Activated CD8-positive, alpha-beta memory T cell treated with anti-CD3 and anti-CD28 coated beads, Interleukin-2, amount 50 U/mL, for 1 hour (primary cell): Measurements from ENCODE around the gene SPTBN1.

Experiments
- DNase-seq: peaks from one replicate; pipeline ENCODE4 v3.0.0-alpha.2; 2020; ENCODE audit errors: extremely low read depth

Gene SPTBN1

GRCh38 chr2:54632733-54633692, 176.9 kb downstream of the SPTBN1 start:
- DNase-seq, result no peak

DNA sequence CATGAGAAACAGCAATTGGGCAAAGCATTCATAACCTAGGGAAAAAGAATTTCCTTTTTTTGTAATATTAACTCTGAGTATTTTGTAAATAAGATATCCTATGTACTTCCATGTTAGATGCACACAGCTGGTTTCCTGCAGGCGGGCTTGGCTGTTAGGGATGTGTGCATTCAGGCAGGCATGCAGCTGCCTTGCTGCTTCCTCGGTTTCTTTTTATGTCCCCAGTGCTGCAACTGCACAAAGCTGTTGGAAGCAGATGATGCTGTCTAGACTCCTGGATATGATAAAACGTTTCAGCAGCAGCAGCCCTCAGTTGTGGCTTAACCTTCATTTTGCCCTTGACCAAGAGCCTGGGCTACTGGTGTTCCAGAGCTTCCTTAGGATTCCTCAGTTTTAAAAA, 177.9 kb downstream of the SPTBN1 start:
- no peak for DNase-seq

- DNase-seq, result no peak
Observed at GRCh38 chr2:54634564-54635511, 178.7 kb downstream of the SPTBN1 start.

DNA sequence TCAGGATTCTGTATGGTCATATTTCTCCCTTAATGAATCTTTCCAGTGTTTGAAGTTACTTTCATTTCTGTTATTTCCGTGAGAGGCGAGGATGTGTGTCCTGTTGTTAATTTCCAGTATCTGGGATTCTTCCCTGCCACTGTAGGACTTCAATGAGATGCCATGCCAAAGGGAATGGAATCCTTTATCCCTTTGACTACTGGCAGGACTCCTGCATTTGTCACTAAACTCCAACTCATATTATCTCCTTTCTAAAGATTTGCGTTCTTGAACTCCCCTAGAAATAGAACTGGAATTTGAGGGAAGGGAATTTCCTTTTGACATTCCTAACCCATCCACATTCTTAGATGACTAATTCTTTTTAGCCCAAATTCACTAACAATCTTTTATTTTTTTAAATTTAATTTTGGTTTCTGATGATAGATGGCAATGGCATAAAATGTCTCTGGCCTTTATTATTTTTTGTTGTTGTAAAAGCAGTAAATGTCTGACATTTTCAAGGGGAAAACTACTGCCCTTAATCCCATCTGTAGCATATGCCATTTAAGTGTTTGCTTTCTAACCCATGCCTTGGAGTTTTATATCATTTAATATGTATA, 179.5 kb downstream of the SPTBN1 start:
- no peak for DNase-seq

DNA sequence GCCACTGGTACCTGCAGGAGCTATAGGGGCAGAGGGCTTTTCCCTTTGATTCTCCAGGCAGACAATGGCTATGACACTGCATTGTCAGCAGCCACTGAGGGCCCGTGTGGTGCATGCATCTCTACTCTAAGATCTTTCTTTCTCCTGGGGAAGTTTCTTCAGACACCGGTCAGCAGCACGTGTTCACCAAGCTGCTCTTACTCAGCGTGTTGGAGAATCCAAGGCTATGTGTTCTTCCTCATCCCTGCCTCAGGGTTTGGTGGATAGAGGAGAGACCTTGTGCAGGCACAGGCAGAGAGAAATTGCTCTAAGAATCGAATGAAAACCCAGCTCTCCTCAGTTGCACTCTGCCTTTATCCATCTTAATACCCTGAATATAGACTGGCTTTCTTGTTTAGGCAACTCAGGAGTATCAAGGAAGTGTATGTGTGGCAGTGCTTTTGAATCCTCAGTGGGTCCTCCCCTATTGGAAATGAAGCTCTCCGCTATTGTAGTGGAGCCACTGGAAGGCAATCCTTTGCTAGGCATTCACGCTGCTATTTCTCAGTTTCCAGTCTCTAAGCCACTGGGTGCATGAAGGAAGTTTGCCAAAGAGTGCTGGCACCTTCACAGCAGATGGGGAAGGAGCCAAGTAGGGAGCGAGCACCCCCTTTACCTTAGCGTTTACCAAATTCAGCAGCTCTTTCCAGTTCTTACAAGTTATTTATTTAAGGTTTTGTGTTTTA, 180.4 kb downstream of the SPTBN1 start:
- no peak for DNase-seq

GRCh38 chr2:54638103-54638502, 182.0 kb downstream of the SPTBN1 start:
- DNase-seq, result no peak

- no peak for DNase-seq
Observed at GRCh38 chr2:54638774-54639187, 182.7 kb downstream of the SPTBN1 start.

GRCh38 chr2:54639609-54640008, 183.5 kb downstream of the SPTBN1 start:
- DNase-seq, result no peak

DNA sequence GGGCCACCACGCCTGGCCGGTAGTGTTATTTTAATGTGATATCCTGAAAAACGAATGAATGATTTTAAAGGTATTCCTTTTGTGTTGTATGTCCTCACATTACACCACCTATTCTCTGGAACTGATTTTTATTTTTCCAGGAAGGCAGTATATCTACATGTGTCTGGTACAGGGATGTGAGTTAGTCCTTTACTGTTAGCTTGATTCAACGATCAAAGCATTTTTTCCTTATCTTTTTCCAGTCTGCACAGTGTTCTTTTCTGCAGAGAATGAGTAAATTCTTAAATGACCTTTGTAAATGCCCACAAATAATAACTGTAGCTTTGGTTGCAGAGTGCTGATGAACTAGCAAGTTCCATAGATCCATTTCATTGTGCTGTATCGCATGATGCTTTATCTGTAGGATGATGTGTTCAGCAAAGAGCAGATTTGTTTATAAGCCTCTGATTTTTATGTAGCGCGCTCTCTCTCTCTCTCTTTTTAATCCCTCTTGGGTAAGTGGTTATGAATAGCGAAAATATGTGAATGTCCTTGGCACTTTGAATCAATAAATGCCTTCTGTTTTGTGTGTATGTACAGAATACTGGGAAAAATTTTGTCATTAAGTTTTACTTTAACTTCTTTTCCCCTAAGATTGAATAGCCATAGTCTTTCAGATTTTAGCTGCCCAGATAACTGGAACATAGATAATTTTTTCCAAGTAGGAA, 184.9 kb downstream of the SPTBN1 start:
- no peak for DNase-seq

- no peak for DNase-seq
Observed at GRCh38 chr2:54641988-54642387, 185.9 kb downstream of the SPTBN1 start.

- no peak for DNase-seq
Observed at GRCh38 chr2:54642677-54643430, 186.7 kb downstream of the SPTBN1 start.

DNA sequence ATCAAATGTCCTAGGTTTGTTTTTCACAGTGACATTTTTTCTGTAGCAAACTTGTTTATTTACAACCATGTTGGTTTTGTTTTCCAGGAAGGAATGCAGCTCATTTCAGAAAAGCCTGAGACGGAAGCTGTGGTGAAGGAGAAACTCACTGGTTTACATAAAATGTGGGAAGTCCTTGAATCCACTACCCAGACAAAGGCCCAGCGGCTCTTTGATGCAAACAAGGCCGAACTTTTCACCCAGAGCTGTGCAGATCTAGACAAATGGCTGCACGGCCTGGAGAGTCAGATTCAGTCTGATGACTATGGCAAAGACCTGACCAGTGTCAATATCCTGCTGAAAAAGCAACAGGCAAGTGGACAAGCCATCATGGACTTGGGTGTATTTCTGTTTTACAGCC, 188.1 kb downstream of the SPTBN1 start:
- DNase-seq, result no peak

GRCh38 chr2:54646170-54646927, 190.2 kb downstream of the SPTBN1 start:
- DNase-seq, result no peak

GRCh38 chr2:54648256-54648655, 192.1 kb downstream of the SPTBN1 start:
- DNase-seq, result no peak

DNA sequence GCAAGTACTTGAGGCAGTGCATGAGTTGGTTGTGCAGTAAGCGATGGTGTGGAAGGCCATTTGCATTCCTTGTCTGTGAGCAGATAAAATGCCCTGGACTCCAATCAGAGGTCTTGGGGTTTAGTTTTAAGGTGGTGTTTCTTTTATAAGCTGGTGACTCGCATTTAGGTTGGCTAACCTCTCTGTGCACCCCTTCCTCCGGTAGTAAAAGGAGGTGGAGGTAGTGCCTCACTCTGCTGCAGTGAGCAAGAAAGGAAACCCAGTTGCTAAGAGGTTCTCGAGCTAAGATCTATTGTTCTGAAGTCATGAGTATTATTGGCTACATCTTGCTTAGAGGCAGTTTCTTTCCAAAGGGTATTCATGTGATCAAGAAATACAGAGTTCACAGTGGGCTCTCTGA, 193.1 kb downstream of the SPTBN1 start:
- no peak for DNase-seq

GRCh38 chr2:54649633-54650032, 193.5 kb downstream of the SPTBN1 start:
- no peak for DNase-seq

- no peak for DNase-seq
Observed at GRCh38 chr2:54650612-54651011, 194.5 kb downstream of the SPTBN1 start.

DNA sequence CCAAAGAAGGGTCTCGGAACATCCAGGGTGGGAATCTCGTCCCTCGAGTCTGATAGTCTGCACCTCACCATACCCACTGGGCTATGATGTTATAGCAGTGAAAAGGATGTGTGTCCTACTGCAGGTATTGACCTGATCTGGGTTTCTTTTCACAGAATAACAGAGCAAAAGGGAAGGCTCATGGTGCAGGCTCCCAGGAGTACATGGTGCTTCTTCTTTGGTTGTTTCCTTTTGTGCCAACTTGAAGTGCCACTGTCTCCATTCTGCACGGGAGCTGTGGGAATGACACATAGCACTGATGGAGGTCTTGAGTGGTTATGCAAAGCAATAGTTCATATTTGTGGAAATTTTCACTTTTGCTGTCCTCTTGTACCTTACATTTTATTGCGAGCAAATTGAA, 195.2 kb downstream of the SPTBN1 start:
- DNase-seq, result no peak

DNA sequence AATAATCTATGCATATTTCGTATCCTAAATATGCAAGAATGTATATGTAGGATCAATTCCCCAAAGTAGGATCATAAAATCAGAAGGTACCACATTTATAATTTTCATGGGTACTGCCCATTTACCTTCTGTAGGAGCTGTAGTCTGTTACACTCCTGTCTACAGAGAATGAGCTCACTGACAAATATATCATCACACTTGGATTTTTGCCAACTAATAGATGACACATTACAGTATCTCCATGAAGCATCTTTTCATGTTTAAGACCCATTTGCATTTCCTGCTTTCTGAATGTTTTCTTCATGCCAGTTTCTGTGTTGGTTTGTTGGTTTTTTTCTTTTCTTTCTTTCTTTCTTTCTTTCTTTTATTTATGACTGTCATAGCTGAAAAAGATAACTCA, 196.4 kb downstream of the SPTBN1 start:
- DNase-seq, result no peak
